Keratinocyte (primary cell): Measurements from ENCODE around the gene PLG. TPM values are rescaled to one million over a fixed set of nuclear protein-coding genes. Genes with fewer than 3 reads are reported as not detected.
"Not testable (repeated sequence)": the region's sequence is repeated elsewhere in the genome, so short reads cannot be mapped to it uniquely, and the experiment has no call there.

ENCODE experiments used
- DNase-seq: peaks from one replicate; pipeline ENCODE4 v3.0.0-alpha.2; 2011; ENCODE audit warnings: low read depth, missing footprints, low spot score
- FAIRE-seq: peaks from 2 replicates; lab custom pipeline; 2011; peaks lifted over from hg19 to GRCh38; lab: Jason Lieb, UNC
- H2AFZ ChIP-seq: 2 replicates; pipeline ENCODE4 v1.6.0; 2012; ENCODE audit warnings: low read length, control low read depth, inconsistent platforms; ENCODE audit not compliant: control insufficient read depth
- H3K27ac ChIP-seq: 2 replicates; pipeline ENCODE4 v1.5.1; 2011; ENCODE audit warnings: low read length; ENCODE audit not compliant: control insufficient read depth, insufficient read depth
- H3K27me3 ChIP-seq: 3 replicates; pipeline ENCODE4 v1.6.0; 2011; ENCODE audit warnings: low read length; ENCODE audit not compliant: control insufficient read depth, insufficient read depth; ENCODE audit errors: extremely low read depth
- H3K36me3 ChIP-seq, 2 experiments: 2 replicates in 1 of 2; 3 replicates in 1 of 2; pipeline ENCODE4 v1.5.1; 2011; ENCODE audit warnings: low read length in 2 of 2, mild to moderate bottlenecking in 1 of 2; ENCODE audit not compliant: control insufficient read depth in 2 of 2, insufficient read depth in 2 of 2; ENCODE audit errors: extremely low read depth in 1 of 2
- H3K4me1 ChIP-seq: 3 replicates; pipeline ENCODE4 v1.5.1; 2011; ENCODE audit warnings: low read length; ENCODE audit not compliant: control insufficient read depth, insufficient read depth; ENCODE audit errors: extremely low read depth
- H3K4me2 ChIP-seq: 3 replicates; pipeline ENCODE4 v1.6.0; 2011; ENCODE audit warnings: low read depth, low read length; ENCODE audit not compliant: control insufficient read depth, insufficient read depth; ENCODE audit errors: extremely low read depth
- H3K4me3 ChIP-seq, 3 experiments: fragments of 200-600 bp in 1 of 3; sonication (generic) in 1 of 3; 2 replicates in 2 of 3; 3 replicates in 1 of 3; pipeline ENCODE4 v1.5.1; 2011 to 2016; ENCODE audit warnings: low read length in 3 of 3, mild to moderate bottlenecking in 3 of 3, control low read depth in 2 of 3, inconsistent platforms in 1 of 3, low read depth in 1 of 3, mixed read lengths in 1 of 3, mixed run types in 1 of 3, moderate library complexity in 1 of 3; ENCODE audit not compliant: control insufficient read depth in 2 of 3, insufficient read depth in 2 of 3; ENCODE audit errors: extremely low read depth in 1 of 3
- H3K79me2 ChIP-seq: 2 replicates; pipeline ENCODE4 v1.6.0; 2012; ENCODE audit warnings: low read length; ENCODE audit not compliant: control insufficient read depth, insufficient read depth
- H3K9ac ChIP-seq: 3 replicates; pipeline ENCODE4 v1.6.0; 2011; ENCODE audit warnings: low read length; ENCODE audit not compliant: control insufficient read depth, insufficient read depth; ENCODE audit errors: extremely low read depth
- H3K9me1 ChIP-seq: 3 replicates; pipeline ENCODE4 v1.6.0; 2011; ENCODE audit warnings: low read length; ENCODE audit not compliant: control insufficient read depth, insufficient read depth; ENCODE audit errors: extremely low read depth
- H3K9me3 ChIP-seq: 2 replicates; pipeline ENCODE4 v1.5.1; 2012; ENCODE audit warnings: low read depth, low read length; ENCODE audit not compliant: control insufficient read depth
- H4K20me1 ChIP-seq: 3 replicates; pipeline ENCODE4 v1.6.0; 2011; ENCODE audit warnings: low read length; ENCODE audit not compliant: control insufficient read depth, insufficient read depth; ENCODE audit errors: extremely low read depth
- CTCF ChIP-seq, 3 experiments: IDR thresholded peaks in 1 of 3; conservative IDR thresholded peaks in 1 of 3; optimal IDR thresholded peaks in 1 of 3; 2 replicates in 2 of 3; 3 replicates in 1 of 3; pipeline versions ENCODE3 to v1.5.1; 2011; ENCODE audit warnings: low read length in 3 of 3, mild to moderate bottlenecking in 3 of 3, moderate library complexity in 2 of 3, control low read depth in 1 of 3, inconsistent platforms in 1 of 3; ENCODE audit not compliant: insufficient read depth in 2 of 3; ENCODE audit errors: extremely low read depth in 1 of 3
- EZH2 ChIP-seq: IDR thresholded peaks from one replicate; pipeline ENCODE4 v1.6.1; 2012; ENCODE audit warnings: inconsistent platforms, mild to moderate bottlenecking, low read length, moderate library complexity
- dilution Hi-C: fragments of 300-500 bp; cut with MboI; formaldehyde crosslinking; loops from one replicate; pipeline ENCODE4 v1.7.0; 2020; ENCODE audit warnings: low sequenced_read_pairs; ENCODE audit not compliant: extremely low pct_ligation_motif_present
- polyA plus RNA-seq, 5 experiments: library from polyadenylated mRNA; depleted of rRNA in 3 of 5; stranded (reverse) in 3 of 5; stranded (forward) in 1 of 5; unstranded in 1 of 5; fragments of >200 nt; gene quantifications; 1 replicate in 1 of 5; 2 replicates in 3 of 5; 3 replicates in 1 of 5; pipeline versions ENCODE4 v1.2.1 to v1.2.3, GENCODE V29; 2011 to 2012; ENCODE audit warnings: missing spikeins in 2 of 5, low read depth in 1 of 5, low replicate concordance in 1 of 5

The PLG gene
- polyA plus RNA-seq, 1 donor (not counting 4 experiments of a cell fraction or from before 2014, with no cell fraction given): not detected

GRCh38 chr6:160696884-160697283 is 5.2 kb upstream of the PLG start:
- dilution Hi-C loops, H3K27ac ChIP-seq, H2AFZ ChIP-seq: not testable (repeated sequence)

GRCh38 chr6:160697826-160698225 is 4.2 kb upstream of the PLG start:
- H3K27ac ChIP-seq: no peak overlapping the region
- H3K9me1 ChIP-seq: no peaks in the 10 kb centered on the region
- H3K36me3 ChIP-seq: no peaks in the 10 kb centered on the region
- H3K79me2 ChIP-seq: no peaks in the 10 kb centered on the region
- no peak overlapping the region for H3K4me3 ChIP-seq
- no peaks in the 10 kb centered on the region for H3K4me1 ChIP-seq
- DNase-seq (no peak), FAIRE-seq (no peak)
- H4K20me1 ChIP-seq: no peaks in the 10 kb centered on the region
- TF ChIP-seq CTCF (optimal IDR thresholded peaks at IDR 0.05 in 1 of 3, IDR thresholded peaks at IDR 0.05 in 1 of 3, conservative IDR thresholded peaks at IDR 0.05 in 1 of 3; ENCODE audit: extremely low read depth in 1 of 3, insufficient read depth in 2 of 3, low read length in 3 of 3) (no peak), EZH2 (no peak)
- no peak overlapping the region for H3K9ac ChIP-seq
- H2AFZ ChIP-seq: no peak overlapping the region
- H3K27me3 ChIP-seq: no peaks in the 10 kb centered on the region
- no peaks in the 10 kb centered on the region for H3K9me3 ChIP-seq
- H3K4me2 ChIP-seq: no peak overlapping the region
- dilution Hi-C loops: no loop called here

More at GRCh38 chr6:160696884-160697283, 5.2 kb upstream of the PLG start:
- H3K36me3 ChIP-seq, H4K20me1 ChIP-seq, DNase-seq, H3K9me1 ChIP-seq, H3K9ac ChIP-seq, H3K4me1 ChIP-seq, H3K9me3 ChIP-seq, H3K27me3 ChIP-seq, H3K4me3 ChIP-seq, FAIRE-seq, H3K4me2 ChIP-seq, H3K79me2 ChIP-seq: not testable (repeated sequence)

GRCh38 chr6:160704688-160705087 is 2.6 kb downstream of the PLG start:
- not testable (repeated sequence) for H3K4me1 ChIP-seq, H3K9ac ChIP-seq, FAIRE-seq

GRCh38 chr6:160708993-160709392 is 6.9 kb downstream of the PLG start:
- H3K4me3 ChIP-seq, H3K9me1 ChIP-seq, H3K9me3 ChIP-seq, H3K27me3 ChIP-seq, H2AFZ ChIP-seq, H3K79me2 ChIP-seq, FAIRE-seq, H4K20me1 ChIP-seq, dilution Hi-C loops, H3K4me2 ChIP-seq, H3K4me1 ChIP-seq, DNase-seq, H3K9ac ChIP-seq, H3K36me3 ChIP-seq, H3K27ac ChIP-seq: not testable (repeated sequence)

More at GRCh38 chr6:160704688-160705087, 2.6 kb downstream of the PLG start:
- DNase-seq, dilution Hi-C loops, H3K9me1 ChIP-seq, H3K4me2 ChIP-seq, H2AFZ ChIP-seq, H3K27me3 ChIP-seq, H4K20me1 ChIP-seq, H3K36me3 ChIP-seq, H3K27ac ChIP-seq, H3K9me3 ChIP-seq, H3K4me3 ChIP-seq, H3K79me2 ChIP-seq: not testable (repeated sequence)
